Stomach (tissue), 9 donors: ENCODE data around the gene BNIP3. TPM values are rescaled to one million over a fixed set of nuclear protein-coding genes. Genes with fewer than 3 reads are reported as not detected.

Source experiments
- DNase-seq, 2 donors: peaks; one replicate each; pipeline versions ENCODE4 v3.0.0 to v3.0.0-alpha.2; 2013 to 2019
- H3K27ac ChIP-seq, 5 donors: fragments of 200-600 bp in 4 of 5; sonication (generic) in 4 of 5; one replicate each; pipeline ENCODE4 v1.5.1; 2013 to 2019; ENCODE audit warnings: mild to moderate bottlenecking in 1 of 5, moderate library complexity in 1 of 5
- H3K27me3 ChIP-seq, 3 donors: fragments of 200-600 bp; sonication (generic); one replicate each; pipeline ENCODE4 v1.5.1; 2017 to 2019; ENCODE audit warnings: mixed run types in 1 of 3
- H3K36me3 ChIP-seq, 4 donors: fragments of 200-600 bp; sonication (generic); 1 replicate in 3 of 4; 2 replicates in 1 of 4; pipeline ENCODE4 v1.5.1; 2016 to 2019
- H3K4me1 ChIP-seq, 4 donors: fragments of 200-600 bp; sonication (generic); one replicate each; pipeline ENCODE4 v1.5.1; 2016 to 2019
- H3K4me3 ChIP-seq, 4 donors: fragments of 200-600 bp; sonication (generic) in 3 of 4; one replicate each; pipeline ENCODE4 v1.5.1; 2016 to 2019; ENCODE audit warnings: mild to moderate bottlenecking in 1 of 4
- H3K9me3 ChIP-seq, 4 donors: fragments of 200-600 bp; sonication (generic); one replicate each; pipeline ENCODE4 v1.5.1; 2016 to 2019
- CTCF ChIP-seq, 7 experiments: fragments of 450-650 bp in 4 of 7; fragments of 200-600 bp in 3 of 7; sonication (generic) in 3 of 7; IDR thresholded peaks; one replicate each; pipeline ENCODE4 v1.5.1; 2016 to 2019; ENCODE audit warnings: antibody characterized with exemption in 7 of 7, control low read depth in 2 of 7, mild to moderate bottlenecking in 1 of 7
- EP300 ChIP-seq: sonication (generic); formaldehyde crosslinking; IDR thresholded peaks from one replicate; pipeline ENCODE4 v1.6.1; 2017; ENCODE audit warnings: antibody characterized with exemption
- POLR2A ChIP-seq, 4 donors: fragments of 450-650 bp; IDR thresholded peaks; one replicate each; pipeline ENCODE4 v1.6.1; 2016; ENCODE audit warnings: antibody characterized with exemption in 4 of 4, control low read depth in 2 of 4, mild to moderate bottlenecking in 1 of 4, moderate library complexity in 1 of 4
- POLR2AphosphoS5 ChIP-seq, 3 donors: sonication (generic); formaldehyde crosslinking; IDR thresholded peaks; one replicate each; pipeline ENCODE4 v1.6.1; 2016; ENCODE audit warnings: antibody characterized with exemption in 3 of 3
- WGBS, 5 donors: extraction: QIAGEN DNeasy Blood & Tissue Kit in 3 of 5; methylation state at CpG; one replicate each; pipeline versions ENCODE4 v1.1.5 to v1.1.7; 2013 to 2018; 5-methylcytosine and 5-hydroxymethylcytosine counted together
- intact Hi-C: fragments of 100-400 bp; cut with DNase I; formaldehyde crosslinking; loops from one replicate; pipeline ENCODE4 v1.15.1; 2023; ENCODE audit warnings: low total_unique reads
- polyA plus RNA-seq, 3 donors: library from polyadenylated mRNA; stranded (reverse); fragments of 200-250 nt; gene quantifications; one replicate each; pipeline ENCODE4 v1.2.3, GENCODE V29; 2013
- total RNA-seq, 5 donors: library from RNA; depleted of rRNA; stranded (reverse); fragments of >200 nt; gene quantifications; one replicate each; pipeline versions ENCODE4 v1.1.0 to v1.2.3, GENCODE V29; 2014 to 2016
- donor health status: healthy with polysubstance abuse.
- donor health status: Bipolar disorder and iron deficiency.
- donor health status: healthy.

Gene BNIP3
- total and polyA plus RNA-seq, 8 donors: 9.8 to 81.7 (median 22.0) TPM

GRCh38 chr10:131974034-131974817, 7.5 kb downstream of the BNIP3 start:
- TF ChIP-seq CTCF (IDR thresholded peaks at IDR 0.05) (no peak), POLR2AphosphoS5 (IDR thresholded peaks at IDR 0.05) (no peak), EP300 (no peak), POLR2A (IDR thresholded peaks at IDR 0.05) (no peak)
- Histone ChIP-seq H3K4me1 (peaks cover 0 to 35% (median 19%) of the 10 kb centered on the region in 4 donors), H3K36me3 (peaks cover 24 to 42% (median 39%) of the 10 kb centered on the region in 4 donors), H3K4me3 (no peak overlapping the region), H3K27ac (no peak overlapping the region), H3K9me3 (no peaks in the 10 kb centered on the region), H3K27me3 (no peaks in the 10 kb centered on the region)
- no peak for DNase-seq
- intact Hi-C loops: no loop called here
- 86 to 92% (median 88%) methylated on average over 14 of the region's 14 CpGs for WGBS, 5 donors

GRCh38 chr10:131973160-131973951, 8.4 kb downstream of the BNIP3 start:
- peak overlapping the region in 2 of 5 donors; percentile 14 to 44 for H3K27ac ChIP-seq
- no peak overlapping the region for H3K4me3 ChIP-seq
- H3K9me3 ChIP-seq: no peaks in the 10 kb centered on the region
- H3K36me3 ChIP-seq: peaks cover 29 to 50% (median 47%) of the 10 kb centered on the region in 4 donors
- intact Hi-C loops: no loop called here
- no peaks in the 10 kb centered on the region for H3K27me3 ChIP-seq
- 87 to 95% (median 92%) methylated on average over 34 of the region's 34 CpGs for WGBS, 5 donors
- no peak for DNase-seq
- H3K4me1 ChIP-seq: peaks cover 0 to 26% (median 15%) of the 10 kb centered on the region in 4 donors
- TF ChIP-seq EP300 (no peak), POLR2A (IDR thresholded peaks at IDR 0.05) (no peak), POLR2AphosphoS5 (IDR thresholded peaks at IDR 0.05) (no peak), CTCF (IDR thresholded peaks at IDR 0.05) (no peak)

DNA sequence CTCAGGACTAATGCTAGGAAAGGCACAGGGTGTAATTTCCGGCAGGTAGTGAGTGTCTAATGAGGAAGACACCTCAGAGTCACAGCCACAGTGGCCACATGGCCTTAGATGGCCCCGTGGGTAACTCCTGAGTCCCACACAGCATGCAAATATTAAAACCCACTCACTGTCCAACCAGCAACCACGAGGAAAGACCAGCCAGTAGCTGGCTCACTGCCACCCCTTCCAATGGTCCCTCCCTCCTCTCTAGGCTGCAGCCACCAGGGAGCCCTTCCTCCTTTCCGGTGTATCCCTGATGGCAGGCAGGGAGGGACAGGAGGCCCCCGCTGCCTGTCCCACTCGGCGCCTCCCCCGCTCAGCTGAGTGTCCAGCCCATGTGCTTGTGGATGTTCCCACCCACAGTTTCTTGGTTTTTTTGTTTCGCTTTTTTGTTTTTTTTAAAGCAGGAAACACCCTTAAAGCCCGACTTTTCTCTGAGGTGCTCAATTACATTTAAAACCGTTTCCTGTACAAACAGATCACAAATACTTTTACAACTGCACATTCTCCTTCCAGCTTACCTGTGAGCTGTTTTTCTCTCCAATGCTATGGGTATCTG, 9.2 kb downstream of the BNIP3 start:
- Histone ChIP-seq H3K27me3 (no peaks in the 10 kb centered on the region), H3K4me1 (peaks cover 0 to 20% (median 11%) of the 10 kb centered on the region in 4 donors), H3K4me3 (no peak overlapping the region), H3K27ac (peak overlapping the region in 1 of 5 donors; percentile 14), H3K36me3 (peaks cover 29 to 55% (median 52%) of the 10 kb centered on the region in 4 donors), H3K9me3 (no peaks in the 10 kb centered on the region)
- DNase-seq: peak in 1 of 2 donors; percentile 72
- intact Hi-C loops: no loop called here
- TF ChIP-seq CTCF (IDR thresholded peaks at IDR 0.05): no peak
- no peak for TF ChIP-seq EP300
- no peak for TF ChIP-seq POLR2A (IDR thresholded peaks at IDR 0.05)
- TF ChIP-seq POLR2AphosphoS5 (IDR thresholded peaks at IDR 0.05): no peak
- 41 to 52% (median 48%) methylated on average over 10 to 11 of the region's 11 CpGs for WGBS, 5 donors

DNA sequence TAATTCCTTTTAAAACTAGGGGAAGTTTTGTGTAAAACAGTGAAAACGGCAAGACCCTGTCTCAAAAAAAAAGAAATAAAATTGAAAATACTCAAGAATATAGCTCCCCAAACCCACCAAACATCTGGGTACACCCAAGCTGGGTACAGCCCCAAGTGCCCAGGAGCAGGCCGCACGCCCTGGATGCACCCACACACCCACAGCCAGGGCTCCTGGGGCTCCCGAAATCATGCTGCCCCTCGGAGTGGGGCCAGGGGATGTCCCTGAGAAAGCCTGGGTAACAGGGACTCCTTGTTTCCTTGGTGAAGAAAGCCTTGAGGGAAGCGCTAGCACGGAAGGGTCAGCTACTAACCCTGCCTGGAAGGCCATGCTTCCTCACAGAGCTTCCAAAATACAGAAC, 10.1 kb downstream of the BNIP3 start:
- Histone ChIP-seq H3K36me3 (peaks cover 29 to 65% (median 62%) of the 10 kb centered on the region in 4 donors), H3K4me1 (peaks cover 0 to 20% (median 10%) of the 10 kb centered on the region in 4 donors), H3K9me3 (no peaks in the 10 kb centered on the region), H3K4me3 (no peak overlapping the region), H3K27ac (no peak overlapping the region), H3K27me3 (no peaks in the 10 kb centered on the region)
- intact Hi-C loops: no loop called here
- 87 to 95% (median 94%) methylated on average over 7 of the region's 7 CpGs for WGBS, 5 donors
- no peak for TF ChIP-seq EP300
- TF ChIP-seq CTCF (IDR thresholded peaks at IDR 0.05): no peak
- DNase-seq: no peak
